Pulmonary artery endothelial cell (primary cell): Measurements from ENCODE around the gene WRAP73. TPM values are rescaled to one million over a fixed set of nuclear protein-coding genes. Genes with fewer than 3 reads are reported as not detected.

ENCODE experiments used
- DNase-seq: peaks from one replicate; pipeline ENCODE4 v3.0.0-alpha.2; 2011; ENCODE audit warnings: low read depth, low spot score
- total RNA-seq: library from RNA; depleted of rRNA; stranded (reverse); fragments of >200 nt; gene quantifications from 2 replicates; pipeline ENCODE4 v1.2.3, GENCODE V29; 2014

The WRAP73 gene
- total RNA-seq, 1 donor from 2014 or later = 25.5 TPM

DNA sequence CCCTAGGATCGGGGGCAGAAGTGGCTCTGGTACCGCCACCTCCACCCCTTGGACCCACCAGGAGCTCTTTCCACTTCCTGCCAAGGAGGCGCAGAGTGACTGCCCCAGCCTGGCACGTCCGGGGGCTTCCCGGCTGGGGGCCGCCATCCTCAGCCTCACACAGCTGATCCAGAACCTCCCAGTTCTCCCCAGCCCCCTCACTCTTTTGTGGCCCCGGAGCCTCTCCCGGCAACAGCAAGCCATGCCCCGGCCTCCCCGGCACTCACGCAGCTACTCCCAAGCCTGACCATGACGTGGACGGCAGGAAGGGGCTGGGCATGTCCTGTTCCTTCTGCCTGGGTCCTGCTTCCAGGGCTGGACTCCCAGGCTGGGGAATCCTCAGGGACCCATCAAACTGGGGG, 19.5 kb upstream of the WRAP73 start:
- no peak for DNase-seq

DNA sequence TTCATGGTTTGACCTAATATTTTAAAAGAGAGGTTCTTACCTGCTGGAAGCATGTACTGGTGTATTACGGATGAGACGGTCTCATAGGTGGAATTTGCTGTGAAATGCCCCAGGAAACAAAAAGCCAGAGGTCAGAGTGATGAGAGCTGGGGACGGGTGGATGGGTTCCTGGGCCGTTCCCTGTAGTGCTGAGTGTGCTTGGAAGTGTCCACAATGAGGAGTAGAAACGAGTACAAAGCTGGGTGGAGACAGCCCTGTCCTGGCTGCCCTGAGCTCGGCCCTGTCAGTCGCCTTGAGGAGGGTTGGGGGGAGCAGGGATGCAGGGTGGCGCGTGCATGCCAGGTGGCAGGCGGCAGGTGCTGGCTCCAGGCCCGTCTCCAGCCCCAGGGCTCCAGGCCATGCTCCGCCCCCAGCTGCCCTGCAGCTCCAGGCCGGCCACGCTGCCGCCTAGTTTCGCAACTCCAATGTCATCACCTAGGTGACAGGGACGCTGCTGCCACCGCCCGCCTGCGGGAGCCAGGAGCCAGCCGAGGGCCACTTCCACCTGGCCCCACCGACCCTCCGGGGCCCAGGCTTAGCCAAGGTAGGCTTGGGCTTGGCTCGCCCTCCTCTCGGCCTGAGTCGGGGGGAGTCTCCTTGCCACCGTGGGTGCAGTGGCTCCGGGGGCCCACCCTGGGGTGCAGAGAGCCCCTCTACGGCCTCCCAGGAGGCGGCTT, 18.8 kb upstream of the WRAP73 start:
- no peak for DNase-seq

DNA sequence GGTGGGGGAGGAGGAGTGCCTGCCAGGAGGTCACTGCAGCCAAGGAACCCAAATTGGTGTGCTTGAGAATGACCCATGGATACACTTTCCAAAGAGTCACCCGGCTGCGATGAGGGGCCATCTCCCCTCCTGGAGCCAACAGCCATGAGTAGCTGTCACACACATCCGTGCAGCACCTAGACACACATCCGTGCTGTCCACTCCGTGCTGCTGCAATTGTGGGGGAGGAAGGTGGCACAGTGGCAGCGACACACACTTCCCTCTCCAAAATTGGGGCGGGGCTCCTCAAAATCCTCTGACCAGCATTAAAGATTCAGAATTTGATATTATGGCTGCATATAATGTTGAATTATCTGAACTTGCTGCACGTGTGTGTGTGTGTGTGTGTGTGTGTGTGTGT, 18.2 kb upstream of the WRAP73 start:
- no peak for DNase-seq

DNA sequence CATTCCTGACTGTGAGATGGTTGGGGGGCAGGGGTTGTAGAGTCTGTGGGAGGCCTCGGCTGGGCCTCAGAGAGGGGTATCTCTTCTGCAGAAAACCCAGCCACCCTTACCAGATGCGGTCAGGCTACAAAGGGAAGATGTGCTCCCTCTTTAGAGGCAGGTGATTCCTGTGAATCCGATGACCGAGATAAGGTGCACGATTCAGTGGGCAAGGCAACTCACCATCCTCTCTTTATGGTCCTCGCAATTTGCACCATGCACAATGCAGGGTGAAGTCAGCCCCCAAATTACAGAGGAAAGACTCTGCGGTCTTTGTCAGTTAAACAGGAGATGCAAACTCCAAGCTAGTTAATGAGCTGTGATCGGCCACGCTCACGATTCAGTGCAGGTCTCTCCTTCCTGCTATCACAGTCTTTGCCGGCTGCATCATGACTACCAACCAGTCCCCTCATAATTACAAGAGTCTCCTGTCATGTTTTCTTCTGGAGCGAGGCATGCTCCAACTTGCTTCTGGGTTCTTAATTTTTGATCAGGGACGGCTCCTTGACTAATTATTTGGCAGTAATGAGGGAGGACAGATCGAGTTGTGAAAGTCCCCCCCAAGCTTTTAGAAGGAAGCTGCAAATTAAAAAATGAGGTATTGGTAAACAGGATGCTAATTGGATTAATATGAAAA, 14.9 kb upstream of the WRAP73 start:
- no peak for DNase-seq

DNA sequence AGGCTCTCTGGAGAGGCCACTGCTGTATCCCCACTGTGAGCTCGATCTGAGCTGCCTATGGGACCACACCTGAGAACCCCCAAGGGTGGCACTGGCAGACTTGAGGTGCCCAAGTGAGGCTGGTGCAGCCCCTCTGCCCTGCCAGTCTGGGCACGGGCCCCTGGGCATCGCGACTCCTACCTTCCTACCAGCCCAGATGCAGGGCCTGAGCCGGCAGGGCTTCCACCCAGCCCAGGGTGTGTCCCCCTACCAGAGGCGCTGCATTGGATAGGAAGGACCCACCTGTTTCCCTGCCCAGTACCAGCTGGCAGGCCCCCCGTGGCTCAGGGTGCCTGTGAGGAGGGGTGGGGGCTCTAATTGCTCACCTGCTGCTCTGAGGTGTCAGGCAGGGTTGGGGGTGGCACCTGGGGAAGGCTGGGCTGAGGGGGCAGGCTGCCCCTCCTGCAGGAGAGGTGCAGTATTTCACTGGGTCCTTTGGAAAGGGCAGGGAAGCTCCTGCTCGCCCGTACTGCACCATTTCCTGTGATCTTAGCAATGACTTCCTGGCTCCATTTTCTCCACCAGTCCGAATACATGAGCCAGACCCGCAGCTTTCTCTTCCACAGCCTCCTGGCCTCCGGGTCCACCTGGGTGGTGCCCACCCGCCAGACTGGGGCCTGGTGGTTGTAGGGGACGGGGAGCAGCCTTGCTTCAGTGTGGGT, 14.2 kb upstream of the WRAP73 start:
- DNase-seq = no peak

DNA sequence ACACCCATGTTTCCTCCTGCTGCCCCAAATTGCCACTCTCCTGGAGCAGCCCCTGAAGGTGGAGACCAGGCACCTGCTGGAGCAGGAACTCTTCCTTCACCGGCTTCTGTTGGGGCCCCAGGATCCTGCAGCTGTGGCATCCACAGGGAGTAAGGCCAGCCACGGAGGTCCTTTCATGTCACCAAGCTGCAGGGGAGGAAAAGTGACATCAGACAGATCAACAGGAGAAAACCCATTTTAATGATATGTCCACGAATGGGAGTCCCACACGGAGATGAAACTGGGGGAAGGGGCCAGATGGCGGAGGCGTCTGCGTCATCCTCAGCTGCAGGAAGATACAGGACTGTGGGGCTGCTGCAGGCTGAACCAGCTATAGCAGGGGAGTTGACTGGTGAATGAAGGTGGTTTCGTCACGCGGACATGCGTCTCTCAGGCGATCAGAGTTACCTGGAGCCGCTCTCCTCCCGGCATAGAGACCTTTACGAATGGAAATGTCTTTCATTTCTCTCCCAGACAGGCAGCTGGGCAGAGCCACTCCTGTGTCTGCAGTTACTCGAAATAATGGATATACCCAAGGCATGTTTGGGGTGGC, 12.3 kb upstream of the WRAP73 start:
- DNase-seq = no peak

DNA sequence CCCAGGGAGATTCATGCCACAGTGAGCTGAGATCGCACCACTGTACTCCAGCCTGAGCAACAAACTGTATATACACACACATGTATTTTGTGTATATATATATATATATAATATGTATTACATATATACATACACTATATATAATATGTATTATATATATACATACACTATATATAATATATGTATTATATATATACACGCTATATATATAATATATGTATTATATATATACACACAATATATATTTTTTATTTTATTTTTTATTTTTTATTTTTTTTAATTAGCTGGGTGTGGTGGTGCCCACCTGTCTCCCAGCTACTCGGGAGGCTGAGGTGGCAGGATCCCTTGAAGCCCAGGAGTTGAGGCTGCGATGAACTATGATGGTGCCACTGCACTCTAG, 11.7 kb upstream of the WRAP73 start:
- no peak for DNase-seq

DNA sequence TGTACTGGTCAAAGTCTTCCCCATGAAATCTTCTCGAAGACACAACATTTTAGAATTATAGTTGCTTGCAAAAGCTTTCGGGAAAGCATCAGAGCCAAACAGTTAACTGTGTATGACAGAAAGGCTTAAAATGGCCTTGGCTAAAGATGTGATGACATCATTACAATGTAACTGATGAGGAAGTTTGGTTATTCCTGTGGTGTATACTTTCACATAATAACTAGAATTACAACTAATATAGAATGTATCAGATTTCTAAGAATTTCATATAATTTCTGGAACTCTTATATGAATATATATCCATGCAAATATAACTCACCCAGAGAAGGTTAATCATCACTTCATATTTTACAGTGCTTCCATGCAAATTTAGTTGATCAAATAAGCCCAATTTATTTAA, 10.8 kb upstream of the WRAP73 start:
- DNase-seq = no peak

DNA sequence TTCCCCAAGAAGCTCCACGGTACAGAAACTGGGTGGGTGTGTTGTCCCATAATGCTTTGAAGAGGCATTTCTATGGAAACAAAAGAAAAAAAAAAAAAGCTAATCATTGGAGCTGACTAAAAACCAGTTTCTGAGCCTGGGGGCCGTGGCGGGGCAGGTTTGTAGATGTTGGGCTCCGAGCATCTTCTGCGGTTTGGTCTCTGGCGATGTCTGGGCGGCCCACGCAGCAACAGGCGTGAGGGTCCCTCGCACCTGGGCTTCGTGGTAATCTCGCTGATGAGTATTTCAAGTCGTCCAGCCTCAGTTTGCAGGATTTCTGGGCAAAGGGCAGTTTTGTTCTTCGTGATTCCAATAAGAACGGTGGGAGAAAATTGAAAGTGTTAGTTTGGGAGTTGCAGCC, 9.2 kb upstream of the WRAP73 start:
- no peak for DNase-seq

DNA sequence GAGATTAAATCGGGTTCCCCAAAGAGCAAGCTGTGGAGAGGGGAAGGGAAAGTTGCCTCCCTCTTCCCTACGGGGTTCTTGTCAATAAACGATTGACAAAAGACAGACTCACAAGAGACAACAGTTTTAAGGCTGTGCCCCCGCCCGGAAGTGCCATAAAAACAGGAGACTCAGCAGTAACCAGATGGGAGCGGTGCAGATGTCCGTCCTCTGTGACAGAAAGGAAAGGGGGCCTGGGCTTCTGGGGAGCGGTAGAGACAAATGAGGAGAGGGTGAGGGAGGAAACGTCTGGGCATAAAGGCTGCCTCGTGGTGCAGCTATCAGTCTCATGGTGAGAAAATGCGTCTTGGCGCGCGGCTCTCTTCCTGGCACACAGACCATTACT, 8.3 kb upstream of the WRAP73 start:
- DNase-seq = no peak

DNA sequence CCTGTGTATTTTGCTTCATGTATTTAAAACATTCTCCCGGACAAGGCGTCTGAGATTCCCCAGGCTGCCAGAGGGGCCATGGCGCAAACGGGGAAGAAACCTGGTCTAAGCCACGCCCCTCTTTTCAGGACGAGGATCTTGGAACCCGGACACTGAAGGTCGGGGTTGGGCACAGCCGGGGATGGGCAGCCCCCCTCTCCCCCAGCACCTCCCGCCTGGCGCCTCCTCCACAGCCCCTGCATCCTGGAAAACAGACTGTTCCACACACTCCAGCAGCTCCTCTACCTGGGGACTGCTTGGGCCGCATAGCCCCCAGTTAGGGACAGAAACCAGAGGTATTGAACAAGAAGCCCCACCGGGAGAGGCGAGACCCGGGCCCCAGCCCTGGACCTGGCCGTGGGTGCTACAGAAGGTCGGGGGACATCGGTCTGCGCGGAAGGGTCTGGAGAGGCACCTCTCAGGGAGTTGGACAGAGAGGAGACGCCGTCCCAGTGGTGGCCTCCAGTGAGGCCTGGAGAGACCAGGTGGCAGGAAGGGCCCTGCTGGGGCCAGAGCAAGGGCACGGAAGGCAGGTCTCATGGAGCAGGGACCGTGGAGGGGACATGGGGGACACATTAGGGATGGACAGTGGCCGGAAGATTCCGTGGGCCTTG, 7.8 kb upstream of the WRAP73 start:
- no peak for DNase-seq

DNA sequence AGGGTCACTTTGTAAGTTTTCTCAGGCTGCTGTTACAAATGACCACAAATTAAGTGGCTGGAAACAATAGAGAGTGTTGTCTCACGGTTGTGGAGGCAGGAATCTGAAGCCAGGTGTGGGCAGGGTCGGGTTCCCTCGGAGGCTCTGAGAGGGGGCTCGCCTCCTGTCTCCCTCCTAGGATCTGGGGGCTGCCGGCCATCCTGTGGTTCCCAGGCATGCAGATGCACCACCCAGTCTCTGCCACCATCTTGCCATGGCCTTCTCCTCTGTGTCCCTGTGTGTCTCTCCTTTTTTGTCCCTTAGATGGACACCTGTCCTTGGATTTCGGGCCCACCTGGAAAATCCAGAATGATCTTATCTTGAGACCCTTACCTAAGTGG, 7.2 kb upstream of the WRAP73 start:
- DNase-seq = no peak

DNA sequence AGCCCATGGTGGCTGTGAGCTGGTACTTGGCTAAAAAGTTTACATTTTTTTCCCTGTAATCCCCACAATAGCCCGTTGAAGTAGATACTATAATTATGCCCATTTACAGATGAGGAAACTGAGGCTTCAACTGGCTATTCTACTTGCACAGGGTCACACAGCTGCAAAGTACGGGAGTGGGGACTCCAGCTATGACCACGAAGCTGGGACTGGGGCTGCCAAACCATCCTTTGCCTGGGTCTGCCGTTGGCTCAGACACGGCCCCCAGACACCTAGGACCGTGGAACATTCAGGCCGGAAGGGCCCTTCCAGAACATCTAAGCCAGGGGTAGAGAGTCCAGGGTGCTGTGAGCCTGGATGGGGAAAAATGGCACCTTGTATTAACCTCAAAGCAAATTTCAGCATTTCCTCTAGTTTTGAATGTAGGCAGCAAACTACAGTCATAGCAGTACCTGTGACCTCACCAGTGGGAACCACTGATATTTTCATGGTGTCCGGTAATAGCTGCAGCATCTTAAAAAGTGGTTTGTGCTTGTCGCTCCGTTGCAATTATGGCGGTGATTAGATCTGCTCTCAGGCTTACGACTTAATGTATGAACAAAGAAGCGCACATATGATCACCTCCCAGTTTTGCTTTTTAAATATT, 6.7 kb upstream of the WRAP73 start:
- no peak for DNase-seq

DNA sequence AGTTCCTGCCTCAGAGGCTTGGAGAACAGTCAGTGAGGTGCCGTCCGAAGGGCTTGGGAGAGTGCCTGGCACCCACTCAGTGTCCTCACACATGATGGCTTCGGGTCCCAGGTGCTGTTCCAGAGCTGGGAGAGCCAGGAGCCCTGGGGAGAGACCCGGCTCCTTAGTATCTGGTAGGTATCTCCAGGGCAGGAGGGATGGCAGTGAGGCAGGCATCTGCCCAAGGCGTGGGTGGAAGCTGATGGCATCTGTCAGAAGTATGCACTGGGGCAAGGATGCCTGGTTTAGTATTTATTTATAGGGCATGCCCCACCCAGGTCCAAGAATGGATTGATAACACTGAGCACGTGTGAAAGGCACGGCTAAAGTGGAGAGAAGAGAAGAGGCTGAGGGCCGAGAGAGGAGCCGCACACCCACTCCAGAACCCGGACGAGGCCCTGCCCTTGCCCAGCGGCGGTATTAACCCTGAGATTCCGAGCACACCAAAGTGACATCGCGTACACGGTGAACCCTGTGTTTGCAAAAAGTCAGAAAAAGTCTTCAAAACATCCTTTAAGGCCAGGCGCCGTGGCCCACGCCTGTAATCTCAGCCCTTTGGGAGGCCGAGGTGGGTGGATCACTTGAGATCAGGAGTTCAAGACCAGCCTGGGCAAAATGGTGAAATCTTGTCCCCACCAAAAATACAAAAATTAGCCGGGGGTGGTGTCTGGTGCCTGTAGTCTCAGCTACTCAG, 4.8 kb upstream of the WRAP73 start:
- DNase-seq = no peak

DNA sequence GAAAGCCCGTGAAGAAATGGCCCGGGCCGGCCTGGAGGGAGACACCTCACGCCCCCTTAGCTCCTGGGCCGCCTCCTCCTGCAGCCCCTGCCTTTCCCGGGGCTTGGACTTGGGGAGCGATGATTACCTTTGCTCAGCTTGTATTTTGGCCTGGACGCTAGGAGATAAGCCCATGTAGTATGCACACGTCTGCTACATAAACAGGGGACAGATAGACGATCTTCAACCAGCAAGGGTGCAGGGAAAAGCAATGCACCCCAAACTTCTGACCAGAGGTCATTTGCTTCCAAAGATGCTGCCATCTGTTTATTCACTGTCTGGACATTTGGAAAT, 3.3 kb upstream of the WRAP73 start:
- no peak for DNase-seq

DNA sequence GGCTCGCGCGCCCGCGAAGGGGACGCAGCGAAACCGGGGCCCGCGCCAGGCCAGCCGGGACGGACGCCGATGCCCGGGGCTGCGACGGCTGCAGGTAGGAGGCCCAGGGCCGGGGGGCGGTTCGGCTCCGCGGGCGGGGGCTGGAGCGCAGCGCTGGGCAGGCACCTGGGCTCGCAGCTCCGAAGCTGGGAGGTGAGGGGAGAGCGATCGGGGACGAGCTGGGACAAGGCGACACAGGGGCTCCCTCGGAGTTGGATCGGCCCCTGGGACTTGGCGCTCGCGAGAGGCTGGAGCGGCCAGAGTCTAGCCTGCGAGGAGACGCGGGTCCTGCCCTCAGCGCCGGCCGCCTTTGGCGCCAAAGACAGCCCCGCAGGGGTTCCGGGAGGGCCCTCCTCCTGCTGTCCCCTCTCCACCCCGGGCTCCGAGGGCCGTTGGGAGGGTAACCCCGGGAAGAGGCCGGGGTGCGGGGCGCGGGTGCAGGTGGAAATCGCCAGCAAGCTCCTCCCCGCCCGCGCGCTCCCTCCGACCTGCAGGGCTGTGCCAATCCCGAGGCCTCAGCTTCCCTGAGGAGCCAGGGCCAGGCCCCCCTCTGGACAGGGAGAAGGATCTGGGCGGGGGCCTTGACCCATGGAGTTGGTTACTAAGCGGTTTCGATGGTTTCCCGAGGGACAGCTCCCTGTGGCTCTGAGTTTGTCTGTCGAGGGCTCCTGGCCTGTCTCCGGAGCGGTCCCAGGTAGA, 2.8 kb upstream of the WRAP73 start:
- DNase-seq = no peak

DNA sequence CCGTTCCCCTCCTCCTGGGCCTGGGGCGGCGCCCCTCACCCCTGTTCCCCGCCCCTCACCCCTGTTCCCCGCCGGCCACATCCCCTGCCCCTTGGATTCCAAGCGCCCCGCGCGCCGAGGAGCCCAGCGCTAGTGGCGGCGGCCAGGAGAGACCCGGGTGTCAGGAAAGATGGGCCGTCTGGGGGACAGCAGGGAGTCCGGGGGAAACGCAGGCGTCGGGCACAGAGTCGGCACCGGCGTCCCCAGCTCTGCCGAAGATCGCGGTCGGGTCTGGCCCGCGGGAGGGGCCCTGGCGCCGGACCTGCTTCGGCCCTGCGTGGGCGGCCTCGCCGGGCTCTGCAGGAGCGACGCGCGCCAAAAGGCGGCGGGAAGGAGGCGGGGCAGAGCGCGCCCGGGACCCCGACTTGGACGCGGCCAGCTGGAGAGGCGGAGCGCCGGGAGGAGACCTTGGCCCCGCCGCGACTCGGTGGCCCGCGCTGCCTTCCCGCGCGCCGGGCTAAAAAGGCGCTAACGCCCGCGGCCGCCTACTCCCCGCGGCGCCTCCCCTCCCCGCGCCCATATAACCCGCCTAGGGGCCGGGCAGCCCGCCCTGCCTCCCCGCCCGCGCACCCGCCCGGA, 2.1 kb upstream of the WRAP73 start, which contains the start of gene TP73:
Gene TP73 (plus strand): TSS at position 587 of the 618 bp plus-strand sequence. CDS start 29,850 bp downstream, outside the sequence.
- no peak for DNase-seq

DNA sequence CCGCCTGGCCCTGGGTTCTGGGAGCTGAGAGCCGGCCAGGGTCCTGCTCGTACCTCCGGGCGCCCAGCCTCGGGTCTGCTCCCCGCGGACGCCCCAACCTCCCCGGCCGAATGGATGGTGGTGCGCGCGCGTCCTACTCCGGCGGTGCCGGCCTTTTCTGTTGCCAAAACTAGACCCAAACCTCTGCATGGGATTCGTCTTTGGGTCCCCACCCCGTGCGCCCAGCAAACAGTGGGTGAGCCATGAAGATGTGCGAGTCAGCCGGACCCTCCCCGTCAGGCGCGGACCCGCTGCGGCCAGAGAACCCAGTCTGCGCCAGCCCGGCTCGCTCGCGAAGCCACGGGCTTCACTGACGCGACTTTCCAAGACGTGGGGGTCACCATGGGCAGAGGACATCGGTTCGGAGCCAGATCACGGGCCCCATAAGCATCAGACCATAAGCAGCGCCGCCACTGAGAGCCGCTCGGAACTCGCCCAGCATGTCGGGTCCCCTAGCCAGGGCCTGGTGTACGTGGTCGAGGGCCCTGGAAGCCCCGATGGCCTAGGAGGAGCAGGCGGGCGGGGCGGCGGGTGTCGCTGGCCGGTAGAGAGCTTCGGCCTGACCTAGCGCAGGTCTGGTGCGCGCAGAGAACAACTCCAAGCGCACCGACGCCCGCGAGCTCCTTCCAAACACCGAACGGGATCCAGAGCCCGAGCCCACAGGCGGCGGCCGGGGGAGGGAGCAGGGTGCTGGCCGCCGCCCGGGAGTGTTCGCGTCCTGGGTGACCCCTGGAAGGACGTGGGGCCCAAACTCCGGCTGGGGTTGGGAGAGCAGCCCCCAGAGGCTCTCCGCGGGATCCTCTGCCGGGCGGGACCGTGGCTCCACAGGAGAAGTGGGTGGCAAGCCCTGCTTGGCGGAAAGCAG, 1.4 kb upstream of the WRAP73 start:
- DNase-seq = no peak
